Neural cell (in vitro differentiated cells): ENCODE results near the gene SCGB1D2. TPM values are rescaled to one million over a fixed set of nuclear protein-coding genes. Genes with fewer than 3 reads are reported as not detected.

ENCODE experiments used
- H2AFZ ChIP-seq: fragments of 200-600, 300-800 bp; sonication (generic), shearing (Covaris generic); 2 replicates; pipeline ENCODE4 v1.6.0; 2014; ENCODE audit warnings: low read depth, mild to moderate bottlenecking, antibody characterized with exemption, low read length, moderate library complexity
- H3F3A ChIP-seq: fragments of 200-600 bp; shearing (Covaris generic); 2 replicates; pipeline ENCODE4 v1.6.1; 2016; ENCODE audit warnings: mild to moderate bottlenecking, moderate library complexity, mixed read lengths, antibody characterized with exemption, low read length; ENCODE audit not compliant: insufficient read depth, poor library complexity, severe bottlenecking
- H3K27ac ChIP-seq: fragments of 200-600, 300-800 bp; sonication (generic), shearing (Covaris generic); 2 replicates; pipeline ENCODE4 v1.5.1; 2014; ENCODE audit warnings: mild to moderate bottlenecking, low read length, moderate library complexity
- H3K27me3 ChIP-seq: fragments of 300-800, 200-600 bp; sonication (generic), shearing (Covaris generic); 2 replicates; pipeline ENCODE4 v1.6.0; 2014; ENCODE audit warnings: mild to moderate bottlenecking, low read depth, low read length, moderate library complexity; ENCODE audit not compliant: insufficient read depth
- H3K36me3 ChIP-seq: fragments of 300-800, 200-600 bp; sonication (generic), shearing (Covaris generic); 2 replicates; pipeline ENCODE4 v1.5.1; 2014; ENCODE audit warnings: mild to moderate bottlenecking, antibody characterized with exemption, low read length, moderate library complexity; ENCODE audit not compliant: insufficient read depth
- H3K4me2 ChIP-seq: fragments of 300-800, 200-600 bp; sonication (generic), shearing (Covaris generic); 2 replicates; pipeline ENCODE4 v1.6.0; 2014; ENCODE audit warnings: mild to moderate bottlenecking, low read length
- H3K4me3 ChIP-seq: fragments of 300-800, 200-600 bp; sonication (generic), shearing (Covaris generic); 2 replicates; pipeline ENCODE4 v1.5.1; 2014; ENCODE audit warnings: mild to moderate bottlenecking, low read length, moderate library complexity
- H3K79me2 ChIP-seq: fragments of 200-600 bp; shearing (Covaris generic); replicated peaks from 2 replicates; pipeline ENCODE4 v1.6.0; 2014; ENCODE audit warnings: mild to moderate bottlenecking, low read length, moderate library complexity; ENCODE audit not compliant: insufficient read depth
- H3K9ac ChIP-seq: fragments of 300-800, 200-600 bp; sonication (generic), shearing (Covaris generic); 2 replicates; pipeline ENCODE4 v1.6.1; 2016; ENCODE audit warnings: mild to moderate bottlenecking, low read length, mixed read lengths
- H3K9me2 ChIP-seq: fragments of 200-600 bp; shearing (Covaris generic); 2 replicates; pipeline ENCODE4 v1.6.1; 2016; ENCODE audit warnings: mild to moderate bottlenecking, low read length, mixed read lengths; ENCODE audit not compliant: insufficient read depth
- H3K9me3 ChIP-seq: fragments of 200-600, 300-800 bp; sonication (generic), shearing (Covaris generic); 2 replicates; pipeline ENCODE4 v1.6.1; 2016; ENCODE audit warnings: mild to moderate bottlenecking, mixed run types, low read length, moderate library complexity, mixed read lengths
- H4K20me1 ChIP-seq: fragments of 200-600 bp; shearing (Covaris generic); 2 replicates; pipeline ENCODE4 v1.6.1; 2016; ENCODE audit warnings: mild to moderate bottlenecking, mixed run types; ENCODE audit not compliant: insufficient read depth
- CTCF ChIP-seq: fragments of 450-650 bp; IDR thresholded peaks from 2 replicates; pipeline ENCODE4 v1.5.1; 2014; ENCODE audit warnings: antibody characterized with exemption, mild to moderate bottlenecking, moderate library complexity; ENCODE audit not compliant: poor library complexity, severe bottlenecking
- EP300 ChIP-seq: fragments of 450-650 bp; conservative IDR thresholded peaks from 2 replicates; pipeline ENCODE4 v1.6.1; 2014; ENCODE audit warnings: antibody characterized with exemption, mild to moderate bottlenecking, moderate library complexity; ENCODE audit not compliant: poor library complexity, severe bottlenecking
- EZH2 ChIP-seq: fragments of 200-600, 300-800 bp; shearing (Covaris generic), sonication (generic); IDR thresholded peaks from 2 replicates; pipeline ENCODE4 v1.6.1; 2014; ENCODE audit warnings: antibody characterized with exemption, low read length, borderline replicate concordance, mild to moderate bottlenecking; ENCODE audit not compliant: insufficient read depth, poor library complexity, severe bottlenecking
- MXI1 ChIP-seq: fragments of 450-650 bp; conservative IDR thresholded peaks from 2 replicates; pipeline ENCODE4 v1.6.1; 2014; ENCODE audit warnings: antibody characterized with exemption, mild to moderate bottlenecking; ENCODE audit not compliant: poor library complexity, severe bottlenecking
- POLR2AphosphoS5 ChIP-seq: IDR thresholded peaks from 2 replicates; pipeline ENCODE4 v1.6.1; 2012
- RAD21 ChIP-seq: fragments of 450-650 bp; conservative IDR thresholded peaks from 2 replicates; pipeline ENCODE4 v1.6.1; 2014; ENCODE audit warnings: antibody characterized with exemption, mild to moderate bottlenecking, moderate library complexity
- REST ChIP-seq: IDR thresholded peaks from 2 replicates; pipeline ENCODE4 v1.6.1; 2012; ENCODE audit warnings: borderline replicate concordance
- SMC3 ChIP-seq: fragments of 450-650 bp; conservative IDR thresholded peaks from 2 replicates; pipeline ENCODE4 v1.6.1; 2014; ENCODE audit warnings: antibody characterized with exemption, mild to moderate bottlenecking, moderate library complexity; ENCODE audit not compliant: poor library complexity
- TAF1 ChIP-seq: IDR thresholded peaks from 2 replicates; pipeline ENCODE4 v1.6.1; 2012; ENCODE audit warnings: low read depth
- polyA plus RNA-seq: library from polyadenylated mRNA; depleted of rRNA; stranded (reverse); fragments of >200 nt; gene quantifications from 2 replicates; pipeline ENCODE4 v1.2.3, GENCODE V29; 2014

SCGB1D2 gene
- polyA plus RNA-seq, 1 donor from 2014 or later: not detected

DNA sequence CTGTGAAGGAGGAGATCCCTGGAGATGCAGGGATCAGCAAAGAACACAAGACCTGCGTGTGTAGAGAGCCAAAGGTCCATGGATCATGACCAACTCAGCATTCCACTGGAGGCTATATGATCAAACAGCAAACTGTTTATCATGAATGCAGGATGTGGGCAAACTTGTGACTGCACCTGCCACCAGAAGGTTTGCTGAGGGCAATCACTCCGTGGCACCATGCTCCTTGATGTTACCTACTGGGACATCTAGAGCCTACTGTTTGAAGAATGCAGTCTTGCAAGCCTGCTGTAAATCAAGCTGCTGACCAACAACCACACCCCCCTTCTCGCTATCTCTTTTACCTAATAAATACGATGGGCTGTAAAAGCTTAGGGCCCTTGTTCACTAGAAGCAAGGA lies 9.7 kb downstream of the SCGB1D2 start:
- H3K36me3 ChIP-seq: no peaks in the 10 kb centered on the region
- H2AFZ ChIP-seq: no peak overlapping the region
- H3K4me3 ChIP-seq: no peak overlapping the region
- no peaks in the 10 kb centered on the region for H3F3A ChIP-seq
- no peak overlapping the region for H3K4me2 ChIP-seq
- TF ChIP-seq RAD21 (no peak), POLR2AphosphoS5 (no peak), EZH2 (no peak), CTCF (no peak), TAF1 (no peak), REST (no peak)
- no peaks in the 10 kb centered on the region for H3K9me3 ChIP-seq
- no peaks in the 10 kb centered on the region for H3K27me3 ChIP-seq
- no peaks in the 10 kb centered on the region for H4K20me1 ChIP-seq
- H3K27ac ChIP-seq: no peak overlapping the region
- no peaks in the 10 kb centered on the region for H3K79me2 ChIP-seq
- H3K9me2 ChIP-seq: no peaks in the 10 kb centered on the region
- H3K9ac ChIP-seq: no peak overlapping the region

GRCh38 chr11:62253999-62254542 lies 12.0 kb downstream of the SCGB1D2 start:
- no peak overlapping the region for H3K27ac ChIP-seq
- no peak overlapping the region for H2AFZ ChIP-seq
- H3K9me2 ChIP-seq: no peaks in the 10 kb centered on the region
- no peaks in the 10 kb centered on the region for H3K27me3 ChIP-seq
- no peak overlapping the region for H3K9ac ChIP-seq
- TF ChIP-seq POLR2AphosphoS5: no peak
- H3K36me3 ChIP-seq: no peaks in the 10 kb centered on the region
- H3F3A ChIP-seq: no peaks in the 10 kb centered on the region
- H3K79me2 ChIP-seq: no peaks in the 10 kb centered on the region
- no peak overlapping the region for H3K4me2 ChIP-seq
- no peak overlapping the region for H3K4me3 ChIP-seq
- no peaks in the 10 kb centered on the region for H4K20me1 ChIP-seq
- H3K9me3 ChIP-seq: no peaks in the 10 kb centered on the region

GRCh38 chr11:62256281-62256680 lies 14.2 kb downstream of the SCGB1D2 start:
- Histone ChIP-seq H3K27me3 (no peaks in the 10 kb centered on the region), H3K4me3 (no peak overlapping the region)
- TF ChIP-seq REST (no peak), SMC3 (no peak), CTCF (no peak), EP300 (no peak), RAD21 (no peak), MXI1 (no peak), POLR2AphosphoS5 (no peak), EZH2 (no peak), TAF1 (no peak)

More at GRCh38 chr11:62256281-62256680, 14.2 kb downstream of the SCGB1D2 start:
- Histone ChIP-seq H3K9me2 (no peaks in the 10 kb centered on the region), H3K9ac (no peak overlapping the region), H3K4me2 (no peak overlapping the region), H4K20me1 (no peaks in the 10 kb centered on the region), H3K79me2 (no peaks in the 10 kb centered on the region), H3F3A (no peaks in the 10 kb centered on the region), H3K9me3 (no peaks in the 10 kb centered on the region), H3K27ac (no peak overlapping the region), H2AFZ (no peak overlapping the region), H3K36me3 (no peaks in the 10 kb centered on the region)
